Hepatocyte (in vitro differentiated cells): ENCODE measurements around the gene SERPINB1.

Experiments used
- EZH2phosphoT487 ChIP-seq: fragments of 200-600 bp; sonication (generic); IDR thresholded peaks from one replicate; pipeline ENCODE4 v1.6.1; 2018; ENCODE audit warnings: antibody characterized with exemption, mild to moderate bottlenecking, low read depth, moderate library complexity; ENCODE audit not compliant: unreplicated experiment, severe bottlenecking
- TF ChIP-seq, protein P1 (sequence below): fragments of 200-600 bp; sonication (generic); IDR thresholded peaks from 2 replicates; pipeline ENCODE4 v1.5.1; 2016; ENCODE audit warnings: antibody characterized with exemption, mild to moderate bottlenecking; ENCODE audit not compliant: poor library complexity

DNA sequence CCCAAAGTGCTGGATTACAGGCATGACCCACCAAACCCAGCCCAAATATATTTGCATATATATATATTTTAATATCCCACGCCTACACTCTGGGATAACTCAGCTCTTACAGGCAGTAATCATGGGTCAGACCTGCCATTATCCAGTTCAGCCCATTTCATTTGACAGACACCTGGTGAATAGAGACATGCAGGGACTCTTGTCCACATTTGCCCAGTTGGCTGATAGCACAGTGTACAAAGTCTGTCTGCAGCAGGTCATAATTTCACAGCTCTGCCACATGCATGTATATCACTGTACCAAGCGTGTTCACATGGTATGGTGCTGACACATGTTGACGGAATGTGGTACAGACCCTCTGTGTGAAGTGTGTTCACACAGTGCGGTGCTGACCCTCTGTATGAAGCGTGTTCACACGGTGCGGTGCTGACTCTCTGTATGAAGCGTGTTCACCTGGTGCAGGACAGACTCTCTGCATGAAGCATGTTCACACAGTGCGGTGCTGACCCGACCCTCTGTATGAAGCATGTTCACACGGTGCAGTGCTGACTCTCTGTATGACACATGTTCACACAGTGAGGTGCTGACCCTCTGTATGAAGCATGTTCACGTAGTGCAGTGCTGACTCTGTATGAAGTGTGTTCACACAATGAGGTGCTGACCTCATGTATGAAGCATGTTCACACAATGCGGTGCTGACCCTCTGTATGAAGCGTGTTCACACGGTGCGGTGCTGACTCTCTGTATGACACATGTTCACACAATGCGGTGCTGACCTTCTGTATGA, 10.3 kb upstream of the SERPINB1 start:
- TF ChIP-seq, protein P1, sequence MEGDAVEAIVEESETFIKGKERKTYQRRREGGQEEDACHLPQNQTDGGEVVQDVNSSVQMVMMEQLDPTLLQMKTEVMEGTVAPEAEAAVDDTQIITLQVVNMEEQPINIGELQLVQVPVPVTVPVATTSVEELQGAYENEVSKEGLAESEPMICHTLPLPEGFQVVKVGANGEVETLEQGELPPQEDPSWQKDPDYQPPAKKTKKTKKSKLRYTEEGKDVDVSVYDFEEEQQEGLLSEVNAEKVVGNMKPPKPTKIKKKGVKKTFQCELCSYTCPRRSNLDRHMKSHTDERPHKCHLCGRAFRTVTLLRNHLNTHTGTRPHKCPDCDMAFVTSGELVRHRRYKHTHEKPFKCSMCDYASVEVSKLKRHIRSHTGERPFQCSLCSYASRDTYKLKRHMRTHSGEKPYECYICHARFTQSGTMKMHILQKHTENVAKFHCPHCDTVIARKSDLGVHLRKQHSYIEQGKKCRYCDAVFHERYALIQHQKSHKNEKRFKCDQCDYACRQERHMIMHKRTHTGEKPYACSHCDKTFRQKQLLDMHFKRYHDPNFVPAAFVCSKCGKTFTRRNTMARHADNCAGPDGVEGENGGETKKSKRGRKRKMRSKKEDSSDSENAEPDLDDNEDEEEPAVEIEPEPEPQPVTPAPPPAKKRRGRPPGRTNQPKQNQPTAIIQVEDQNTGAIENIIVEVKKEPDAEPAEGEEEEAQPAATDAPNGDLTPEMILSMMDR, result no peak
- TF ChIP-seq EZH2phosphoT487, result no peak
